ENCODE data around the gene ACSL4. TPM values are rescaled to one million over a fixed set of nuclear protein-coding genes. Genes with fewer than 3 reads are reported as not detected.
"Not testable (repeated sequence)": the region's sequence is repeated elsewhere in the genome, so short reads cannot be mapped to it uniquely, and the experiment has no call there.

ACSL4 gene
- total RNA-seq, 1 donor from 2014 or later = 41.1 TPM

GRCh38 chrX:109732017-109732801, 848 bp downstream of the ACSL4 start:
- TF ChIP-seq CTCF (IDR thresholded peaks at IDR 0.05; ENCODE audit: borderline replicate concordance) = no peak
- Histone ChIP-seq H3K27me3 (ENCODE audit: low read depth) (no peaks in the 10 kb centered on the region), H3K4me3 (peak overlapping the region; percentile 87), H3K36me3 (no peaks in the 10 kb centered on the region), H3K9me3 (replicated peaks) (no peaks in the 10 kb centered on the region), H3K27ac (replicated peaks) (peak overlapping the region; percentile 89), H3K4me1 (peaks cover 7% of the 10 kb centered on the region)
- intact Hi-C loops (cut with micrococcal nuclease) = no loop called here
- no peak for DNase-seq

- H3K4me1 ChIP-seq = peaks cover 7% of the 10 kb centered on the region
- no peak for DNase-seq
- no peak for TF ChIP-seq CTCF (IDR thresholded peaks at IDR 0.05; ENCODE audit: borderline replicate concordance)
- no peaks in the 10 kb centered on the region for H3K9me3 ChIP-seq (replicated peaks)
- no peaks in the 10 kb centered on the region for H3K27me3 ChIP-seq (ENCODE audit: low read depth)
- no peaks in the 10 kb centered on the region for H3K36me3 ChIP-seq
- peak overlapping the region; percentile 43 for H3K4me3 ChIP-seq
- H3K27ac ChIP-seq (replicated peaks) = peak overlapping the region; percentile 59
- intact Hi-C loops (cut with micrococcal nuclease) = no loop called here
Measured at GRCh38 chrX:109728173-109728535, 4.9 kb downstream of the ACSL4 start.

- DNase-seq; intact Hi-C loops (cut with micrococcal nuclease); H3K4me1 ChIP-seq: not testable (repeated sequence)
Measured at GRCh38 chrX:109724971-109725370, 8.1 kb downstream of the ACSL4 start.

GRCh38 chrX:109720947-109721346, 12.1 kb downstream of the ACSL4 start:
- peaks cover 13% of the 10 kb centered on the region for H3K4me1 ChIP-seq
- no peaks in the 10 kb centered on the region for H3K36me3 ChIP-seq
- no peak for DNase-seq
- H3K4me3 ChIP-seq = no peak overlapping the region
- H3K27me3 ChIP-seq (ENCODE audit: low read depth) = no peaks in the 10 kb centered on the region
- no peaks in the 10 kb centered on the region for H3K9me3 ChIP-seq (replicated peaks)
- H3K27ac ChIP-seq (replicated peaks) = no peak overlapping the region
- TF ChIP-seq CTCF (IDR thresholded peaks at IDR 0.05; ENCODE audit: borderline replicate concordance) = no peak
- intact Hi-C loops (cut with micrococcal nuclease) = no loop called here

More at GRCh38 chrX:109724971-109725370, 8.1 kb downstream of the ACSL4 start:
- not testable (repeated sequence) for H3K27ac ChIP-seq (replicated peaks); H3K36me3 ChIP-seq; H3K4me3 ChIP-seq; H3K9me3 ChIP-seq (replicated peaks); H3K27me3 ChIP-seq (ENCODE audit: low read depth)

- Histone ChIP-seq H3K4me3 (no peak overlapping the region), H3K36me3 (no peaks in the 10 kb centered on the region), H3K27ac (replicated peaks) (no peak overlapping the region), H3K4me1 (peaks cover 20% of the 10 kb centered on the region), H3K27me3 (ENCODE audit: low read depth) (no peaks in the 10 kb centered on the region), H3K9me3 (replicated peaks) (no peaks in the 10 kb centered on the region)
- no peak for DNase-seq
- intact Hi-C loops (cut with micrococcal nuclease) = loop anchor here (10.0 kb wide), 2 partner anchors 136 to 166 kb away; no protein-coding TSS in a partner anchor
- TF ChIP-seq CTCF (IDR thresholded peaks at IDR 0.05; ENCODE audit: borderline replicate concordance) = no peak
Measured at GRCh38 chrX:109719264-109719663, 13.8 kb downstream of the ACSL4 start.

GRCh38 chrX:109716431-109717028, 16.5 kb downstream of the ACSL4 start:
- H3K27me3 ChIP-seq (ENCODE audit: low read depth) = no peaks in the 10 kb centered on the region
- H3K9me3 ChIP-seq (replicated peaks) = no peaks in the 10 kb centered on the region
- H3K27ac ChIP-seq (replicated peaks) = peak overlapping the region; percentile 36
- no peaks in the 10 kb centered on the region for H3K36me3 ChIP-seq
- H3K4me3 ChIP-seq = no peak overlapping the region
- H3K4me1 ChIP-seq = peaks cover 27% of the 10 kb centered on the region
- no peak for DNase-seq
- TF ChIP-seq CTCF (IDR thresholded peaks at IDR 0.05; ENCODE audit: borderline replicate concordance) = no peak
- intact Hi-C loops (cut with micrococcal nuclease) = loop anchor here (10.0 kb wide), 2 partner anchors 138 to 168 kb away; no protein-coding TSS in a partner anchor

Data from left ventricle myocardium inferior (tissue), 1 donor.